ENCODE results near the gene TP53.

Gene TP53

DNA sequence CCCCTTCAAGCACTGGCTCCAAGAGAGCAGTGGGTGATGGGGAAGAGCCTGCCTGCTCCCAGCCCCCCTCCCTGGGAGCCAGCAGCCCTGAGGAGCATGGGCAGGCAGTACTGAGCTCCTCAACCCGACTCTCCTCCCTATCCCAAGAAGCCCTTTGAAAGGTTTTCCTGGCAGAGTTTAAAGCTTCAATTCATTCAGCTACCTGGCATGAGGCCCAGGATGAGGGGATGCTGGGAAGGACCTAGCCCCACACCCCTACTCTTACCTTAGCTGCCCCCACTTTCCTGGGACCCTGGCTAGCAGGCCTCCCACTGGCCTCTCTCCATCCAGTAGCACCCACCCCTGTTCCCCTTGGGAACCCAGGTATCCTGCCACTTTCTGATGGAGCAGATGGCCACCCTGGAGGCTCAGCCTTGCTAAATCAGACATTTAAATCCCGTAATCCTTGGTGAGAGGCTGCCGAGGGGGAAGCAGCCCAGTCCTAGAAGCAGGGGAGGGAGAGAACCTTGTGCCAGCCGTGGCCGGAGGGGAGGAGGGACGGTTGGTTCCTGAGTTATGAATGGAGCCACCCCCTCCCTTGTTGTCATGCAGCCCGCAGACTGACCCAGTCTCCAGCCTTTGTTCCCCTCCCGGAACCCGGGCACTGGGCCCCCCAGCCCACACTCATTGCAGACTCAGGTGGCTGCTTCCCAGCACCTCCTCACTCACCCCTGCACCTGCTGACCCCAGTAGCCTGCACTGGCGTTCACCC is 19.5 kb downstream of the TP53 start:
- no peak for FAIRE-seq
- DNase-seq (ENCODE audit: insufficient read length), result no peak
- TF ChIP-seq POLR2A (IDR thresholded peaks at IDR 0.05; ENCODE audit: low read depth, low read length) (0 out of 2 replicates have a peak, but pooled peaks have one; percentile 15), POLR2AphosphoS5 (IDR thresholded peaks at IDR 0.05; ENCODE audit: low read depth, low read length) (no peak; the same call in 1 of the 2 replicates)

DNA sequence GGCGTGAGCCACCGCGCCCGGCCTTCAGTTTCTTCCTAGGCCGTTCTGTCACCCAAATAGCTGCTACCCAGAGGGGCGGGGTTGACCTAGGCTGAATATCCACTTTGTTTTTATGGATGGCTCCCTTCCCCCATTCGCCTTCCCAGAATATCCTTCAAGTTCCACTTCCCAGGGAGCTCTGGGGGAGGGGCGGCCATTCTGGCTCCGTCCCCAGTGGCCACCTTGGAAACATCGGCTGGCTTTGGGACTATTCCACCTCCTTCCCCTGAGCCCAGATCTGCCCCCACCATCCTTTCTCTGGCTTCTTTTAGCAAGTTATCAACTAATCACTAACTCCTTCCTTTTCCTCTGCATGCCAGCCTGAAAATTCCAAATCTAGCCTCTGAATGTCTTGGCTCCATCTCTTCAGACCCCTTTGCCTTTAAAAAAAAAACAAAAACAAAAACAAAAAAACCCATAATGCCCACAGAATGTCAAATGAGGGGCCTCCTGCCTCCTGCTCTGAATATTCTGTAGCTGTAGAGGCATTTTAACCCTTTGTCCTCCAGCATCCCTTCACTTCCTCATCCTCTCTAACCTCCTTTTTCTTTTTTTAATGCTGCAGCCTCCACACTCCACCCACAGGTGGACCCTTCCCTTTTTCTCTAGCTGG is 30.2 kb downstream of the TP53 start:
- DNase-seq (ENCODE audit: insufficient read length) (no peak), FAIRE-seq (no peak)
- no peak for TF ChIP-seq POLR2A (IDR thresholded peaks at IDR 0.05; ENCODE audit: low read depth, low read length)
- TF ChIP-seq POLR2AphosphoS5 (IDR thresholded peaks at IDR 0.05; ENCODE audit: low read depth, low read length), result no peak
- TF ChIP-seq TAF1 (IDR thresholded peaks at IDR 0.05; ENCODE audit: borderline replicate concordance, low read depth, low read length), result no peak

DNA sequence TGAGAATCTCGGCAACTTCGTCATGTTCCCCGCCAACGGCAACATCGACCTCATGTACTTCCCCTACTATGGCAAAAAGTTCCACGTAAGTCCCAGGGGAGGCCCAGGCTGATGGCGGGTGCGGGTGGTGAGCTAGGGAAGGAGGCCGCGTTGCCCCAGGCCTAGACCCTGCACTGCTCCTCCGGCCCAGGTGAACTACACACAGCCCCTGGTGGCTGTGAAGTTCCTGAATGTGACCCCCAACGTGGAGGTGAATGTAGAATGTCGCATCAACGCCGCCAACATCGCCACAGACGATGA is 31.8 kb downstream of the TP53 start:
- TF ChIP-seq POLR2A (IDR thresholded peaks at IDR 0.05; ENCODE audit: low read depth, low read length) (no peak), POLR2AphosphoS5 (IDR thresholded peaks at IDR 0.05; ENCODE audit: low read depth, low read length) (no peak), TAF1 (IDR thresholded peaks at IDR 0.05; ENCODE audit: borderline replicate concordance, low read depth, low read length) (no peak)
- DNase-seq (ENCODE audit: insufficient read length) (no peak), FAIRE-seq (peak; percentile 90)

DNA sequence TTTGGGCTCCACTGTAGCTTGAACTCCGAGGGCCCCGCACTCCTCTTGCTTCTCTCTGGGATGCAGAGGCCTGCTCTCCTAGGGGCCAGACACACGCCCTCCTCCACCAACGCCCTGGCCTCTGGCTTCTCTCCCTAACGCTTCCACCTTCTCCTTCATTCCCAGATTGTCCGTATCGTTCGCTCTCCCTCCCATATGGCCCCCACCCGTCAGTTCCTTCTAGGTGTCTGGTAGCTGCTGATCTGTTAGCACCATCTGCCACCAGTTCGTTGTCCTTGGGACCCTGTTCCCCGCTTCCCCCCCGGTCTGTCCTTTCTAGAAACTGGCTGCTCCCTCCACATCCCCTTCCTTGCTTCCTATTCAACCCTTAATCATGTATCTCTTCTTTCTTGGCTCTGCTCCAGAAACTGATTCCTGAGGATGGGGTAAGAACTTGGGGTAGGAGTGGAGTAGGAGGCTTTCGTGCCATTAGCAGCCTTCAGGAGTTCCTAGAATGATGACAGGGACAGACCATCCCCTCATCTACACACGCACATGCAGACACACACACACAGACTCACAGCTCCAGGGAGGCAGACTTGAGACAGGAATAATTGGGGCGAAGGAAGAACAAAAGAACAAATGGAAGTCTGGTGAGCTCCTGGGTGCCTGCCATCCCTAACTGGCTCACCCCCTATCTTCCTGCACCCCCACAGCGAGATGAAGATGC is 32.3 kb downstream of the TP53 start:
- no peak for DNase-seq (ENCODE audit: insufficient read length)
- no peak for FAIRE-seq
- no peak for TF ChIP-seq TAF1 (IDR thresholded peaks at IDR 0.05; ENCODE audit: borderline replicate concordance, low read depth, low read length)
- TF ChIP-seq POLR2AphosphoS5 (IDR thresholded peaks at IDR 0.05; ENCODE audit: low read depth, low read length), result no peak
- no peak for TF ChIP-seq POLR2A (IDR thresholded peaks at IDR 0.05; ENCODE audit: low read depth, low read length)

DNA sequence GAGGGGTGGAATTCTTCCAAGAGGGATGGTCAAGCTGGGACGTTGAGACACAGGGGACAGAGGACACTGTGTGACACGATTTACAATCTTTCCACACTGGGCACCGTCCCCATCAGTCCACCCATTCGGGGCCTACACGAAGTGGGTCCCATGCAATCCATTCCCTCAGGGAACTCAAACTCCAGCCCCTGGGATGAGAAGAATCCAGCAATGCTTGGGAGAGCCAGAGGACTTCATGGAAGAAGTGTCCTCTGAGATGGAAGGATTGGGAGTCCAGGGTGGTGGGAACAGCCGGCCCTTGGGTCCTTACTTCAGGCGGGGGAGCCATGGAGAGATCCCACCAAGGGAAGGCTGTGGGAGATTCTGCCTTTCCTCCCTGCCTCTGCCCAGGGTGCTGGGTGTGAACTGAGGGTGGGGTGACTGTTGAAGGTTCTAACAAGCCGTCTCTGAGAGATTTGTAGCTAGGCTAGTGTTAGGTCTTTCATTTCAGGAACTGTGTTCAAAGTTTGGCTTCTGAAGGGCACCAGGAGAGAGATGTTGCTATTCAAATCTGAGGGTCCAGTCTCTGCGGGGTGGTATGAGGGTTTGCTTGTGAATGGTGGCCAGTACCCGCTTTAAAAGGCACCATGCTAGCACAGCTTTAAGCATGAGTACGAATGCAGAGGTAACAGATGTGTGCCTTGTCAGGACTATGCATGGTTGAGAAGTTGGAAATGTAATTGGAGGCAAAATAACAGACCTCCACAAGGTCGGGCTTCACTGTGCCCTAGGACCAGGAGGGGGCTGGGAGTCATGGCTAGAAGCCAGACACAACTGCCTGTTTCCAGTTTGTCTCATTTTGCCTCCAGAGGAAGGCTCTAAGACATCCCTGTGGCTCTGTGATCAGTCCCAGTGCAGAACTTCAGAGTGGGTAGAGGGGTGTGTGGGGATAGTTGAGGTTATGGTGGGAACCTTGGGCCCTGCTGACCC is 34.6 kb downstream of the TP53 start:
- TF ChIP-seq POLR2AphosphoS5 (IDR thresholded peaks at IDR 0.05; ENCODE audit: low read depth, low read length), result no peak
- TF ChIP-seq POLR2A (IDR thresholded peaks at IDR 0.05; ENCODE audit: low read depth, low read length), result no peak
- TF ChIP-seq TAF1 (IDR thresholded peaks at IDR 0.05; ENCODE audit: borderline replicate concordance, low read depth, low read length), result no peak
- DNase-seq (ENCODE audit: insufficient read length), result no peak
- no peak for FAIRE-seq

DNA sequence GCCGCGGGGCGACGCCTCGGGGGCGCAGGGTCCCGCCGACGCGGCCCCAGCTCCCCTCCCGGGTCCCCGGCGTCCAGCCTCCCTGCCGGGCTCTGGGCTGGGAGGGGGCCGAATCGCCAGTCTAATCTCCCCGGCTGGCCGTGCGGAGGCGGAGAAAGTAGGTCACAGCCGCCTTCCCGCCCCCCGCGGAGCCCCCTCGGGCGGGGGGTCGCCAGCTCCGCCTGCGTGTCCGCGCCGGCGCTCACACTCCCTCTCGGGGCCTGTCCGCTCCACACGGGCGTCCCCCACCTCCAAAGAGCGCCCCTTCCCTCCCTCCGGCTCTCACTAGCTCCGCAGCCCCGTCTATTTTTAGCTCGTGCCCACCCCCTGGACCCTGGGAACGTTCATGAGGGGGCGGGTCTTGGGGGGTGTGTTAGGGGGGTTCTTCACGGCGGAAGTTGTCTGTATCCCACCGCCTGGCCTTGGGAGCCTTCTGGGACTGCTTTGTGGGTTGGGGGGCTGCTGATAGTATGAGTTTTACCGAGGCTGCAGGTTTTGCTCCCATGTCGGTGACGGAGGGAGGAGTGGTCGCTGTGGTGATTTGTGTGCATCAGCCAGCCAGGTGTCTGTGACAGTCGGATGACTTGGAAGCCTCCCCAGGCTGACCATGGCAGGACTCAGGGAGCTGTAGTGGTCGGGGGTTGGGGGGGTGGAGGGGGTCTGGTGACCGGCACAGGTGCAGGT is 35.5 kb downstream of the TP53 start:
- TF ChIP-seq POLR2AphosphoS5 (IDR thresholded peaks at IDR 0.05; ENCODE audit: low read depth, low read length), result no peak
- no peak for TF ChIP-seq POLR2A (IDR thresholded peaks at IDR 0.05; ENCODE audit: low read depth, low read length)
- no peak for TF ChIP-seq TAF1 (IDR thresholded peaks at IDR 0.05; ENCODE audit: borderline replicate concordance, low read depth, low read length)
- FAIRE-seq, result no peak

DNA sequence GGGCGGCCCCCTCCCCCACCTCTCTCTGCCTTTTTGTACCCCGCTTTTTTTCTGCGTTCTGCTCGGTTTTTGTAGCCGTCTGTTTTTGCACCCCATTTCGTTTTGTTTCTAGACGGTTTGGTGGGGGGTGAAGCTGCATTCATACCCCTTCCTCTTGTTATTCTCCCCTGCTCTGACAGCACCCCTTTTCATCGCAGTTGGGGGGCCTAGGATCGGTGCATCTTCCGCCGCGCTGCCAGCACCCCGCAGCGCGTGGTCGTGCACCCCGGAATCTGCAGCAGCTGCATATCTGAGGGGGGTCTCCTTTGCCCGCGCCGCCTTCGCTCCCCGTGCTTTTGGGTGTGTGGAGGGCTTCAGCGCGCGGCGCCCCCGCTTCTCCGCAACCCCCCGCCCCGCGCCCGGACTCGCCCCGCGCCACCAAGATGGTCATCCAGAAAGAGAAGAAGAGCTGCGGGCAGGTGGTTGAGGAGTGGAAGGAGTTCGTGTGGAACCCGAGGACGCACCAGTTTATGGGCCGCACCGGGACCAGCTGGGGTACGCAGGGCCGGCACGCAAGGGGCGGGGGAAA is 36.1 kb downstream of the TP53 start:
- DNase-seq (ENCODE audit: insufficient read length) (no peak), FAIRE-seq (no peak)
- TF ChIP-seq TAF1 (IDR thresholded peaks at IDR 0.05; ENCODE audit: borderline replicate concordance, low read depth, low read length) (no peak), POLR2AphosphoS5 (IDR thresholded peaks at IDR 0.05; ENCODE audit: low read depth, low read length) (no peak), POLR2A (IDR thresholded peaks at IDR 0.05; ENCODE audit: low read depth, low read length) (no peak)

More for the DNA sequence above, 35.5 kb downstream of the TP53 start:
- no peak for DNase-seq (ENCODE audit: insufficient read length)

DNA sequence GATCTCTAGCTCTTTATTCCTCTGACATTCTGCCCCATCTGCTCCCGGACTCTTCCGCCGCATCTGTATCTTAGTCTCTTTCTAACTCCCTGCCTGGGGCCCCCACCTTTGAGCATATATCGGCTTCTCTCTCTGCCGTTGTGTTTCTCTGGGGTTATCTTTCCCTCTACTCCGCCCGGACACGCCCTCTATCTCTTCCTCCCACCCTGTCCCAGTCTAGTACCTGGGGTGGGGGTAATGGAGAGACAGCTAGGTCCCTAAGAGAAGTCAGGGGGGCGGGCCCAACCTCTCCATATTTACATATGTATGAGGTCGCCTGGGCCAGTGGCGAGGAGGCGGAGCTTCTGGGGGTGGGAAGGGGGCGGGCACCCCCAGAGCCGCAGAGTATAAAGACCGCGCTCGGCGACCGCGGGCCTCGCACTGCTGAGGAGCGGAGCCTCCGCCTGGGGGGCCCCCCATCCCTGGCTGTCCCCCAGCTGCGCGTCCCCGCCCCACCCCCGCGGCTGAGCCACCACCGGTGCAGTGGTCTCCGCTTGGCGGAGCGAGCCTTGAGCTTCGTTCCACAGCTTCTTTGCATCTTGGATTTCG is 36.7 kb downstream of the TP53 start, which contains the start of gene ATP1B2:
Gene ATP1B2, plus strand, starts transcription at position 418 of the 588 bp plus-strand sequence. CDS start 593 bp downstream, outside the sequence.
- DNase-seq (ENCODE audit: insufficient read length), result peak; percentile 73
- TF ChIP-seq POLR2AphosphoS5 (IDR thresholded peaks at IDR 0.05; ENCODE audit: low read depth, low read length), result no peak
- TF ChIP-seq TAF1 (IDR thresholded peaks at IDR 0.05; ENCODE audit: borderline replicate concordance, low read depth, low read length), result no peak
- TF ChIP-seq POLR2A (IDR thresholded peaks at IDR 0.05; ENCODE audit: low read depth, low read length), result no peak
- FAIRE-seq, result no peak

DNA sequence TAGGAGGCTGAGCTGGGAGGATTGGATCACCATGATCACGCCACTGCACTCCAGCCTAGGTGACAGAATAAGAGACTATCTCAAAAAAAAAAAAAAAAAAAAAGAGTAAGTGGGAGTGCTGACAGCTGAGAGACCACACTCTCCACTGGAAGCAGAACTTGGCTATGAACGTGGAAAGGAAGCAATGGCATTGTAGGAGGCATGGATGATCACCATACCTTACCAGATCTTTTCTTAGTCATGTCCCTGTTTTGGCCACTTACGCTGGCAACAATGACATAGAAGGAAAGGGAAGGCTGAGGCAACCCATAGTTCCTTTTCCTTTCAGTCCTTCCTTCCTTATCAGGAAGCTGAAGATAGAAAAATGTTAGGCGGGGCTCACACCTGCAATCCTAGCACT is 40.3 kb downstream of the TP53 start:
- no peak for TF ChIP-seq POLR2AphosphoS5 (IDR thresholded peaks at IDR 0.05; ENCODE audit: low read depth, low read length)
- TF ChIP-seq TAF1 (IDR thresholded peaks at IDR 0.05; ENCODE audit: borderline replicate concordance, low read depth, low read length), result no peak
- TF ChIP-seq POLR2A (IDR thresholded peaks at IDR 0.05; ENCODE audit: low read depth, low read length), result no peak
- no peak for FAIRE-seq

DNA sequence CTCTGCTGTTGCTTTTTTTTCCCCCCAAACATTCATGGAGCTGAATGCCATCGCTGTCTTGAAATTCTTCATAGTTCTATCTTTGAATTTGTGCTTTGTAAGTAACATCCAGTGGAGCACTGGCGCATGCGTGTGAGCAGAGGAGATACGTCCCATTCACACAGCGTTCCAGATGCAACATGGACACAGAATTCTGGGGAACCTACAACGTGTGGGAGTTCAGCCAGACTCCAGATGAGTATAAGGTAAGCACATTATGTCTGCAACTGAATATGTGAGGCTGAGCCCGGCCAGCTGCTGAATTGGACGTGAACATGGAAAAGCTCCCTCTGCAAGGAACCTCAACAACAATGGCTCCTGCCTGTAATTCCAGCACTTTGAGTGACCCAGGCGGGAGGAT is 40.8 kb downstream of the TP53 start:
- TF ChIP-seq TAF1 (IDR thresholded peaks at IDR 0.05; ENCODE audit: borderline replicate concordance, low read depth, low read length) (no peak), POLR2AphosphoS5 (IDR thresholded peaks at IDR 0.05; ENCODE audit: low read depth, low read length) (no peak), POLR2A (IDR thresholded peaks at IDR 0.05; ENCODE audit: low read depth, low read length) (no peak)
- no peak for FAIRE-seq
- DNase-seq (ENCODE audit: insufficient read length), result no peak

More for the DNA sequence above, 40.3 kb downstream of the TP53 start:
- DNase-seq (ENCODE audit: insufficient read length), result no peak

Measured in GM12892 (cell line).